Right ventricle myocardium superior (tissue), 1 donor: Measurements from ENCODE around the gene PNKP. TPM values are rescaled to one million over a fixed set of nuclear protein-coding genes. Genes with fewer than 3 reads are reported as not detected.

Experiments used
- ATAC-seq: fragments of 200-7000 bp; cut with Tn5 transposase; one replicate; pipeline ENCODE4 v1.9.1; 2020; ENCODE audit warnings: mild to moderate bottlenecking; ENCODE audit not compliant: poor library complexity
- DNase-seq: peaks from one replicate; pipeline ENCODE4 v3.0.0-alpha.2; 2020
- intact Hi-C: fragments of 100-400 bp; cut with DNase I; formaldehyde crosslinking; loops from one replicate; pipeline ENCODE4 v1.11.2; 2022
- total RNA-seq: library from RNA; stranded (reverse); fragmentation: NEBNext Ultra II Directional; extraction: Animal tissue kit (Norgen Biotek cat#: 25700); gene quantifications from one replicate; pipeline ENCODE4 v1.2.1, GENCODE V29; 2021
- donor health status: DM: no; HTN: yes; CAD: no; lungs with severe emphysema.

Gene PNKP
- total RNA-seq, 1 donor from 2014 or later = 36.3 TPM

DNA sequence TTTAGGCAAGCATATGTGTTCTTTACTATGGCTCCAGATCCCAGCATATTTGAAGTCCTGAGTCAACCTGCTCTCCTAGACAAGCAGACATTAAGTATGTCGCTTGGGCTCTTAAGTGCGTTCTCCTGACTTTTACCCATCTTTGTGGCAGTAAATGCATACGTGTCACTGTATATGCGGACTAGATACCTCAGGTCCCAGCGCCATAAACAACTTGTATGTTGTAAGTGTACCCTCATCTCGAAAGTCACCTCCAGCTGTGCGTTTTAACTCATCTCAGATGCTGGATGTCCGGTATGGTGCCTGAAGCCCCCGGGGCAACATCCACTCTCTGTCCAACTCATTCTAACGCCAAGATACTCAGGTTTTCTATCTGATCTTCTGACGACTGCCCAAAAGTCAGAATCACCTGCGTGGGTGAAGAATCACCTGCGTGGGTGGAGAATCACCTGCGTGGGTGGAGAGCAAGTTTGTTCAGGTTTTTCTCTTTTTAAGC is 14.7 kb downstream of the PNKP start:
- no peak for DNase-seq
- intact Hi-C loops = loop anchor here (5.0 kb wide), 1 partner anchor 35 kb away; the partner anchor contains the start of gene MED25
- ATAC-seq = no peak

DNA sequence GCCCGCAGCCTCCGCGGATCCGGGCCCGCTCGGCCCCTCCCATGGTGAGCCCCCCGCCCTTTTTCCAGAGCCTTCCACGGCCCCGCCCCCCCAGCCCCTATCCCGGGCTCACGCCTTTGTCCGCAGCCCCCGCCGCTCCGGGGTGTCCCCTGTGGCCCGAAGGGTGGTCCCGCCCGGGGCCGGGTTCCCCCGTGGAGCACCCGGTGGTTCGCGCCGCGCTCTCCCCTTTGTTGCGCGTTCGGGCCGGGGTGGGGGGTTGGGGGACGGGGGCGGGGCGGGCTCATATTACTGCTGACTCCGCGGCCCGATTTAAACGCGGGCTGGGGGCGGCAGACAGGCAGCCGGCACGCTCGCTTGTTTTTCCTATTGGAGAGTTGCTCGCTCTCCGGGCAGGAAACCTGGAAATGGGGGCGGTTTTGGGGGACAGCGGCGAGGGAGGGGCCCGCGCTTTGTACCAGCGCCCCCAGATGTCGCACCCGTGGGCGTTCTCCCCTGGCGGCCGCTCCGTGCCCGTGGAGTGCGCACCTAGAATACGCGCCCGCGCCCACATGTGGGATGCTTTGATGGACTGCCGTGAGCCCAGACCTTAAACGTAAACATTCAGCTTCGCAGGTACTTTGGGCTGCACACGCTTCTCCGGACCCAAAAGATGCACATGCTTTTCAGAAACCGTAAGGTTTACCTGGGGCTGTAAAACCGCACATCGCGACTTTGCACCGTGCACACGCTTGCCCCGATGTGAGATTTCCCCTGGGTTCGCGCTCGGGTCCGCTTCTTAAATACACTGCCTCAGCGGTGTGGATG is 15.7 kb downstream of the PNKP start:
- intact Hi-C loops = loop anchor here (5.0 kb wide), 1 partner anchor 34 kb away; the partner anchor contains the start of gene MED25
- ATAC-seq = no peak
- no peak for DNase-seq

DNA sequence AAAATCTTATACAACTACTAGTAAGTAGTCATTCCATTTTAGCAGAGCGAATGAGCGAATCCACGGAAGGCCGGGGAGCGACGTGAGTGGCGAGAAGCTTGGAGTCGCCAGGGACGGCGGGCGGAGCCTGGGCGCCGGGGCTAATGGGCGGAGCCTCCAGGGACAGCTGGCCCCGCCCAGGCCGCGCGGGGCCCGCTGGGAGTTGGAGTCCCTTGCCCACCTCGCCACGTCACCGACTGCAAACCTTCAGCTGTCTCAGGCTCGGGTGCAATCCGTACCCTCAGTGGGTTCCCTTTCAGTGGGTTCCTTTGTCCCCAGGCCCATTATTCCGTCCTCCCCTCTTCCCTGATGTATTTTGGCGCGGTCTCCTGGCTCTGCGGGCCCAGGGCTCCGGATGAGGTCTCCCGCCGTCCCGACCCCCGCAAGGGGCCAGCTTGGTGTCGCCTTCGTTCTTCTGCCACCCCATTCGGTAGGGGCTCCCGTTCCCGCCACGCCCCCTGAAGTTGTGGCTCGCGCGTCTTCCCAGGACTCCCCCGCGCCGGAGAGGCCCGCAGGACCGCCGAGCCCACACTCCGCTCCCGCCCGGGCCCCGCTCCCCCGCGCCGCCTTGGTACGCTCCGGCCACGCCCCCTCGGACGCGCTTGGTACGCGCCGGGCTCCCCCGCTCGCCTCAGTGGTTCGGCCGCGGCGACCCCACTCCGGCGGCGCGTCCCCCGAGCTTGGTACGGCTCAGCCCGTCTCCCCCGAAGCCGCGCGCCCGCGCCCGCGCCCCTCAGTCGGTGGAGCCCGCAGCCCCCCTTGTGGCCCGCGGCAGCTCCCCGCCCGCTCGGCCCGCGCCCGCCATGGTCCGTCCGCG is 16.7 kb downstream of the PNKP start, which contains the start of gene PTOV1:
PTOV1 (plus strand) TSS at position 673 of the 856 bp plus-strand sequence.
- intact Hi-C loops = loop anchor here (5.0 kb wide), 1 partner anchor 33 kb away; the partner anchor contains the start of gene MED25
- ATAC-seq (peak; percentile 96), DNase-seq (peak; percentile 96)

- intact Hi-C loops = loop anchor here (5.0 kb wide), 1 partner anchor 33 kb away; the partner anchor contains the start of gene MED25
- DNase-seq (no peak), ATAC-seq (no peak)
Measured at GRCh38 chr19:49850221-49850486, 17.2 kb downstream of the PNKP start.

DNA sequence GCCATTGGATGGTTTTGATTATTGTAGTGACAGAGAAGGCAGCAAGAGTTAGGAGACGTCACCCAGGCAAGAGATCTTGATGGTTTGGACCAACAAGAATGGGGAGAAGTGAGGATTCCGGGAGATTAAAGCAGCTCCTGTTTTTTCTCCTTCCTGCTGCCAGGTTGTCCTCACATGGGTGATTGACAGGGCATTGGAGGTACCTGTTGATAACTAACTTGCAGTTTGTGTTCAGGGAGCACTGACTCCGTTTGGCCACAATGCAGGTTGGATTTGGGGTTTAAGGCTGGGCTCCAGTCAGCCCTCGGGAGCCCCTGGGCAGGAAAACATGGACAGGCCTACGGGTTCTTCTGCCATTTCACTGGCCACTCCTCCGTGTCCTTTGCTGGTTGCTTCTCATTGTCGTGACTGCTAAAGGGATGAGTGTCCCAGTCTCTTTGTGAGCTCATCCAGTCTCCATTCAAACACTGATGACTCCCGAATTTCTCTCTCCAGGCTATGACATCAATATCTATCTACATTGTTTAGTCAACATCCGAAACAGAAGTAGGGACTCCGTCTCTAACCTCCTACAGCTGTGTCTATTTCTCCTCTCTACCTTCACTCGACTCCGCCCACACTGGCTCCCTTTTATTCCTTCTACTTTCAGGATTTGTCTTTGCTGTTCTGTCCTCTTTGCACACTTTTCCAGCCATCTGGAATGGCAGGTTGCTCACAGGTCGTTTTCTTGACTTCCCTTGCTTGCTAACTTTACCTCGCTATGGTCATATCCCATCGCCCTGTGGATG is 17.7 kb downstream of the PNKP start:
- no peak for ATAC-seq
- no peak for DNase-seq
- intact Hi-C loops = loop anchor here (5.0 kb wide), 1 partner anchor 32 kb away; the partner anchor contains the start of gene MED25

GRCh38 chr19:49848938-49849337 is 18.4 kb downstream of the PNKP start:
- DNase-seq = no peak
- intact Hi-C loops = no loop called here
- ATAC-seq = no peak

DNA sequence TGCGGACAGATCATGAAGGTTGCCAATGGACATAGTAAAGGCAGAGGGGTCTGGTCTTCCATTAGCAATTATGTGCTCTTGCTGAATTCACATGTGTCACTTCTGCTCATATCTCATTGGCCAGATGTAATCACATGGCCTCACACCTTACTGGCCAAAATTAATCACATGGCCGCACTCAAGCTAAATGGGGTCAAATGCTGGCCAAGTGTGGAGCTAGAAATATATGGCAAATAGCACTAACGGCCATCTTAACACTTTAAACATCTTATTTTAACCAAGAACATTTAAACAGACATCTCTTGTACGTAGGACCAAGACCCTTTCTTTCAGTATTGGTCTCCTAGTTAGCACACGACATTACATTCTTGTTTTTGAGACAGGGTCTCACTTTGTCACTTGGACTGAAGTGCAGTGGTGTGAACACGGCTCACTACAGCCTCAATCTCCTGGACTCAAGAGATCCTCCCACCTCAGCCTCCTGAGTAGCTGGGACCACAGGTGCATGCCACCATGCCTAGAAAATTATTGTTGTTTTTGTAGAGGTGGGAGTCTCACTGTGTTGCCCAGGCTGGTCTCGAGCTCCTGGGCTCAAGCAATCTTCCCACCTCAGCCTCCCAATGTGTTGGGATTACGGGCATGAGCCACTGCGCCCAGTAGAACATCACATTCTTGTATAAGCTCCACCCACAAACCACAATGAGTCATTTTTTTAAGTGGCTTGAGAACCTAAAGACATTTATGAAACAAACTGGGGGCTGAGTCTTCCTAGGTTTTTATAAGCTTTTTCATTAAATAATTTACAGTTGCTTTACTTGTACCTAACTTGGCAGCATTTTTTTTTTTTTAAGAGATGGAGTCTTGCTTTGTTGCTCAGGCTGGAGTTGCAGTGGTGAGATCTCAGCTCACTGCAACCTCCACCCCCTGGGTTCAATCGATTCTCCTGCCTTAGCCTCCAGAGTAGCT is 19.4 kb downstream of the PNKP start:
- DNase-seq (no peak), ATAC-seq (no peak)
- intact Hi-C loops = no loop called here

GRCh38 chr19:49846408-49846807 is 21.0 kb downstream of the PNKP start:
- intact Hi-C loops = no loop called here
- ATAC-seq = no peak

GRCh38 chr19:49845414-49845813 is 22.0 kb downstream of the PNKP start:
- ATAC-seq (no peak), DNase-seq (no peak)
- intact Hi-C loops = no loop called here

More at GRCh38 chr19:49846408-49846807, 21.0 kb downstream of the PNKP start:
- DNase-seq = no peak

GRCh38 chr19:49844138-49845095 is 23.0 kb downstream of the PNKP start:
- ATAC-seq = no peak
- no peak for DNase-seq
- intact Hi-C loops = no loop called here

GRCh38 chr19:49843265-49843664 is 24.1 kb downstream of the PNKP start:
- intact Hi-C loops = no loop called here
- DNase-seq (no peak), ATAC-seq (no peak)

DNA sequence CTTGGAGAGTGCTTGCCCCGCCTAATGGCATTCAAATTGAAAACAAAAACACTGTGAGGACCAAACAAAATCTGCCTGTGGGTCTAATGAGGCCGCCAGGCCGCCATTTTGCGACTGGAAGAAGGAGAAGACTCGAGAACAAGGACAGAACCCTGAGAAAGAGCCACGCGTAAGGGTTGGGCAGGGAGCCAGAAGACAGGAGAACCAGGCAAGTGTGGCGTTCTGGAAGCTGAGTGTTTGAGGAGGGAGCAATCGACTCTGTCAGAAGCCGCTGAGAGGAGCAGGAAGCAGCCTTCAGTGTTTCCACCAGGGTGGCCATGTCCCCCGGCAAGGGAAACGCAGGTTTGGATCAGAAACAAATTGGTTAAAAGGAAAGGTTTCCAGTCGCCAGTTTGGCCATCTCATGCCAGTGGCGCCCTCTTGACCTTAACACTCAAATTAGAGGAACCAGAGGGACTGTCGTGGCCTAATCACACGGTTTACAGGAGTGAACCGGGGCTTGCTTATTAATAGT is 26.6 kb downstream of the PNKP start:
- ATAC-seq = no peak

GRCh38 chr19:49840321-49840720 is 27.1 kb downstream of the PNKP start:
- intact Hi-C loops = no loop called here
- DNase-seq (no peak), ATAC-seq (no peak)

More for the DNA sequence above, 26.6 kb downstream of the PNKP start:
- DNase-seq = no peak
- intact Hi-C loops = no loop called here

GRCh38 chr19:49839713-49840112 is 27.7 kb downstream of the PNKP start:
- intact Hi-C loops = no loop called here
- ATAC-seq = no peak
- DNase-seq = no peak

DNA sequence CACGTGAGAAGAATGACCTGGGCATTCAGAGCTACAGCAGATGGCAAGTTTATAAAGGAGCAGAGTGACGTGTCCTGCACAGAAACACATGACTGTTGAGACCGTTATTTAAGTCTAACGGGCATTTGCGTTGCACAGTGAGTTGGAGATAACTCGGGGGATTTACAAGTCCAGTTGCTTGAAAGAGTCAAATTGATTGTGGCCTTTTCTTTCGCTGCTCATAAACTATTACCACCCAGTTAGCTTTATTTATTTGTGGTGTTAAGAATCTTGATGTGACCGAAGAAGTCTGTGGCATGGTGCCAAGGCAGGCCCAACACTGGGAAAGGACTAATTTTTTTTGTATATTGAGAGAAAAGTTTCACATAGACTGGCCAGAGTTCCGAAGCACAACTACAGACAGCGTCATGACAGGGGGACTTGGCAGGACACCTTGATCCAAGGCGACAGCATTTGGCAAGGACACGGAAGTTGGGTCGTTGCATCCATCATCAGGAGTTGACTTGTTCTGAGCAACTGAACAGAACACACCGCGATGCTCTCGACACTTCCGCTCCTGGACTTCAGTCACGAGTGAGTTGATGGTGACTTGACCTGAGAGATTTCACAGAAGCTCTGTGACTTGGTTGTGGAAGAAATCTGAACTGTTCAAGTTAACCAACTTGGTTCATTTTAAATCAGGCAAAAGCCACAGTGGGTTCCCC is 28.3 kb downstream of the PNKP start:
- DNase-seq = no peak
- intact Hi-C loops = no loop called here
- ATAC-seq = peak; percentile 45

DNA sequence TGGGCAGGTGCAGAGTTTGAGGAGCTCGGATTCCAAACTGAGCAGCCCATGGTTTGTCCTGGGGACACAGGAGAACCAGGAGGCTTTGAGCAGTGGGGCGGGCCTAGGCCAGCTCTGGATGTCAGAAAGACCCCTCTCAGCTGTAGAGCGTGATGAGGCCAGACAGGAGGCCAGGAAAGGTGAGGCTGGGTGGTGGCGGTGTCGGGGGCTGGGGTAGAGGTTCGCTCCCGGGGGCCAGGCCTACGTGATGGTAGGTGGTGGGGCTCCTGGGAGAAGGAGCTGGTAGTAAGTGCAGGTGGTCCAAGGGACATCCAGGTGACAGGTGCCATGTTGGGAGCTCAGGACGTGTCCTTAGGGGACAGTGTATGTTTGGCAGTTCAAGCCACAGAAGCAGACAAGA is 30.0 kb downstream of the PNKP start:
- no peak for DNase-seq
- intact Hi-C loops = no loop called here
- ATAC-seq = no peak
